IMR-90 (cell line): ENCODE measurements around the gene TRIM44. TPM values are rescaled to one million over a fixed set of nuclear protein-coding genes. Genes with fewer than 3 reads are reported as not detected.

Experiments used
- ATAC-seq: fragments of 200-7000 bp; cut with Tn5 transposase; 2 replicates; pipeline ENCODE4 v1.9.1; 2020; ENCODE audit warnings: low read depth, mild to moderate bottlenecking, moderate library complexity
- BruUV-seq: library from RNA; stranded (reverse); fragments of 400-500 nt; replicated peaks from 2 replicates; lab custom pipeline; 2021; lab: Mats Ljungman, UMichigan
- CTCF ChIA-PET: fragments of 300-600 bp; formaldehyde crosslinking; extraction: SDS; loops from one replicate; lab custom pipeline; 2021; ENCODE audit warnings: antibody characterized with exemption; lab: Yijun Ruan, JAX
- POLR2A ChIA-PET: fragments of 300-600 bp; sonication (Branson Sonifier 250); formaldehyde crosslinking; loops from one replicate; lab custom pipeline; 2022; ENCODE audit warnings: antibody characterized with exemption; ENCODE audit not compliant: unreplicated experiment; lab: Charles Lee
- DNase-seq: peaks from one replicate; pipeline ENCODE4 v3.0.0; 2013
- H2AFZ ChIP-seq: replicated peaks from 2 replicates; pipeline ENCODE3; 2013; ENCODE audit warnings: low read length, mild to moderate bottlenecking; ENCODE audit not compliant: poor library complexity
- H2AK5ac ChIP-seq: 2 replicates; pipeline ENCODE4 v1.6.1; 2013; ENCODE audit warnings: low read depth, low read length, inconsistent platforms
- H2AK9ac ChIP-seq: replicated peaks from 2 replicates; pipeline ENCODE3; 2013; ENCODE audit warnings: mild to moderate bottlenecking, low read depth, low read length, moderate library complexity; ENCODE audit not compliant: poor library complexity
- H2BK120ac ChIP-seq: 2 replicates; pipeline ENCODE4 v1.6.1; 2013; ENCODE audit warnings: low read depth, low read length, inconsistent platforms
- H2BK15ac ChIP-seq: 3 replicates; pipeline ENCODE4 v1.6.1; 2013; ENCODE audit warnings: low read depth, low read length, inconsistent platforms
- H2BK20ac ChIP-seq: 2 replicates; pipeline ENCODE4 v1.6.1; 2013; ENCODE audit warnings: low read depth, mild to moderate bottlenecking, inconsistent platforms, low read length, moderate library complexity
- H2BK5ac ChIP-seq: 2 replicates; pipeline ENCODE4 v1.6.1; 2013; ENCODE audit warnings: mild to moderate bottlenecking, low read depth, low read length, inconsistent platforms; ENCODE audit not compliant: poor library complexity, severe bottlenecking
- H3K14ac ChIP-seq: replicated peaks from 2 replicates; pipeline ENCODE4 v1.6.1; 2013; ENCODE audit warnings: low read depth, low read length, inconsistent platforms
- H3K18ac ChIP-seq: 2 replicates; pipeline ENCODE4 v1.6.1; 2013; ENCODE audit warnings: low read depth, low read length, control low read depth
- H3K23ac ChIP-seq: 2 replicates; pipeline ENCODE4 v1.6.1; 2013; ENCODE audit warnings: low read depth, low read length, inconsistent platforms
- H3K27ac ChIP-seq: 2 replicates; pipeline ENCODE4 v1.5.1; 2013; ENCODE audit warnings: mild to moderate bottlenecking, control low read depth, low read length; ENCODE audit not compliant: insufficient read depth
- H3K27me3 ChIP-seq: 2 replicates; pipeline ENCODE4 v1.6.1; 2013; ENCODE audit warnings: low read length; ENCODE audit not compliant: control insufficient read depth, insufficient read depth
- H3K36me3 ChIP-seq: 2 replicates; pipeline ENCODE4 v1.6.1; 2013; ENCODE audit warnings: low read length, mixed read lengths; ENCODE audit not compliant: control insufficient read depth, insufficient read depth
- H3K4ac ChIP-seq: 2 replicates; pipeline ENCODE4 v1.6.1; 2013; ENCODE audit warnings: low read depth, low read length, inconsistent platforms
- H3K4me1 ChIP-seq: 2 replicates; pipeline ENCODE4 v1.6.1; 2013; ENCODE audit warnings: low read length, mixed read lengths; ENCODE audit not compliant: control insufficient read depth, insufficient read depth
- H3K4me2 ChIP-seq: 2 replicates; pipeline ENCODE4 v1.6.1; 2013; ENCODE audit warnings: low read depth, mild to moderate bottlenecking, control low read depth, low read length, moderate library complexity
- H3K4me3 ChIP-seq: 2 replicates; pipeline ENCODE4 v1.5.1; 2013; ENCODE audit warnings: low read depth, mild to moderate bottlenecking, control low read depth, low read length, moderate library complexity; ENCODE audit not compliant: insufficient read depth
- H3K56ac ChIP-seq: 2 replicates; pipeline ENCODE4 v1.6.1; 2013; ENCODE audit warnings: low read length, inconsistent platforms; ENCODE audit not compliant: insufficient read depth; ENCODE audit errors: extremely low read depth
- H3K79me1 ChIP-seq, 2 experiments: 2 replicates each; pipeline ENCODE4 v1.6.1; 2013; ENCODE audit warnings: low read length in 2 of 2, inconsistent platforms in 1 of 2, low read depth in 1 of 2
- H3K9ac ChIP-seq: 2 replicates; pipeline ENCODE4 v1.6.1; 2013; ENCODE audit warnings: low read depth, low read length, control low read depth
- H3K9me1 ChIP-seq: 2 replicates; pipeline ENCODE4 v1.6.1; 2013; ENCODE audit warnings: low read length, inconsistent platforms; ENCODE audit not compliant: insufficient read depth
- H3K9me3 ChIP-seq: 2 replicates; pipeline ENCODE4 v1.6.1; 2013; ENCODE audit warnings: low read length; ENCODE audit not compliant: control insufficient read depth, insufficient read depth
- H4K20me1 ChIP-seq: 2 replicates; pipeline ENCODE4 v1.6.1; 2013; ENCODE audit warnings: low read length, inconsistent platforms; ENCODE audit not compliant: insufficient read depth
- H4K5ac ChIP-seq: 2 replicates; pipeline ENCODE4 v1.6.1; 2013; ENCODE audit warnings: mild to moderate bottlenecking, low read depth, low read length, control low read depth
- H4K8ac ChIP-seq, 2 experiments: 2 replicates each; pipeline ENCODE4 v1.6.1; 2013; ENCODE audit warnings: low read depth in 2 of 2, low read length in 2 of 2, control low read depth in 1 of 2, inconsistent platforms in 1 of 2
- H4K91ac ChIP-seq: 2 replicates; pipeline ENCODE4 v1.6.1; 2013; ENCODE audit warnings: low read depth, low read length, inconsistent platforms; ENCODE audit not compliant: insufficient read depth
- BHLHE40 ChIP-seq: fragments of 150-350 bp; IDR thresholded peaks from 2 replicates; pipeline ENCODE4 v1.6.1; 2016; ENCODE audit warnings: mild to moderate bottlenecking, low read depth, low read length
- RAD21 ChIP-seq: IDR thresholded peaks from 2 replicates; pipeline ENCODE4 v1.6.1; 2012; ENCODE audit warnings: low read length, improper control_type of control experiment
- SMC3 ChIP-seq: fragments of 150-350 bp; IDR thresholded peaks from 2 replicates; pipeline ENCODE4 v1.6.1; 2016; ENCODE audit warnings: low read depth, mild to moderate bottlenecking, antibody characterized with exemption, low read length, moderate library complexity
- WGBS, 2 experiments: methylation state at CpG; one replicate each; pipeline versions ENCODE4 v1.1.5 to v1.1.7; 2013; ENCODE audit warnings: missing lambda C conversion rate in 2 of 2; ENCODE audit not compliant: insufficient read length in 1 of 2; ENCODE audit errors: extremely low coverage in 2 of 2; 5-methylcytosine and 5-hydroxymethylcytosine counted together
- dilution Hi-C: fragments of 300-500 bp; cut with HindIII; formaldehyde crosslinking; loops from one replicate; pipeline ENCODE4 v1.14.3; 2018; ENCODE audit warnings: low sequenced_read_pairs; ENCODE audit not compliant: unreplicated experiment
- in situ Hi-C: fragments of 300-500 bp; cut with MboI; formaldehyde crosslinking; loops from 3 replicates; pipeline ENCODE4 v1.14.3; 2019; ENCODE audit warnings: low sequenced_read_pairs, inconsistent platforms, mixed read lengths
- intact Hi-C: fragments of 100-400 bp; cut with micrococcal nuclease; formaldehyde crosslinking; loops from 2 replicates; pipeline ENCODE4 v1.10.0; 2022
- polyA plus RNA-seq, 3 experiments: library from polyadenylated mRNA; depleted of rRNA; stranded (reverse); fragments of >200 nt; gene quantifications; 2 replicates each; pipeline ENCODE4 v1.2.3, GENCODE V29; 2012; ENCODE audit warnings: low replicate concordance in 1 of 3
- total RNA-seq: library from RNA; depleted of rRNA; stranded (reverse); fragments of >200 nt; gene quantifications from 2 replicates; pipeline ENCODE4 v1.2.3, GENCODE V29; 2012
- TF ChIP-seq, protein P1 (sequence below): fragments of 150-350 bp; IDR thresholded peaks from 2 replicates; pipeline ENCODE4 v1.6.1; 2016; ENCODE audit warnings: low read depth, mild to moderate bottlenecking, low read length, moderate library complexity, borderline replicate concordance

The TRIM44 gene
- total and polyA plus RNA-seq, 2 of the 4 experiments (the other 2 are of a cell fraction), result 50.7 to 104 TPM

DNA sequence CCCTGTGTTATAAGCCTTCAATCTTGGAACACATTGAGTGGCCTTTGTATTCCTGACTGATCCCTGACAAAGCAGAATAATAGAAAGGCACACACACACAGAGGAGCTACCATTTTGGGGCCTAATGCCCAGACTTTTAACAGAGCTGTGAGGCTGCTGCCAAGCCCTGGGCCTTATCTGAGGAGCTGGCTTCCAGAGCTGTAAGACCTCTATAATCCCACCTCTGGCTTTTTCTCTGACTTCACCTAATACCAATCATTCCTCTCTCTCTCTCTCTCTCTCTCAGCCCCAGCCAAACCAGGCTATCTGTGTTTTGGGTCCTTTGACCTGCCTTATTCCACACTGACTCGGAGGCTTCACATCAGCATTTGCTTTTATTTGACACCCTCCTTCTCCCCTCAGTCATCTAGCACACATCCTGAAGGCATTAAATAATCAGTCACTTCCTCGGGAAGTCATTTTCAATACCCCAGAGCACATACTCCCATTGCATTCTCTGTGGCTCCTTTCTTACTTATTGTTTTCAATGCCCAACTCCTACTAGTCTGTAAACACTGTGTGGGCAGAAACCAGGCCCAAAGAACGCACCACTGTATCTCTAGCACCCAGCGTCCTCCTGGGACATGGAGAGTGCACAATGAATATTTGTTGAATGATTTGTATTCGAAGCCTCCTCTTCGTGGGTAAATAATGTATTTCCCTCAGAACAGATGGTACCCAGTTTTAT lies 21.2 kb upstream of the TRIM44 start:
- H2AK5ac ChIP-seq, result no peak overlapping the region
- no peak overlapping the region for H3K27ac ChIP-seq
- no peak overlapping the region for H3K4me2 ChIP-seq
- H3K4me3 ChIP-seq, result no peak overlapping the region
- no peaks in the 10 kb centered on the region for H3K27me3 ChIP-seq
- no peak overlapping the region for H2BK120ac ChIP-seq
- TF ChIP-seq, protein P1, sequence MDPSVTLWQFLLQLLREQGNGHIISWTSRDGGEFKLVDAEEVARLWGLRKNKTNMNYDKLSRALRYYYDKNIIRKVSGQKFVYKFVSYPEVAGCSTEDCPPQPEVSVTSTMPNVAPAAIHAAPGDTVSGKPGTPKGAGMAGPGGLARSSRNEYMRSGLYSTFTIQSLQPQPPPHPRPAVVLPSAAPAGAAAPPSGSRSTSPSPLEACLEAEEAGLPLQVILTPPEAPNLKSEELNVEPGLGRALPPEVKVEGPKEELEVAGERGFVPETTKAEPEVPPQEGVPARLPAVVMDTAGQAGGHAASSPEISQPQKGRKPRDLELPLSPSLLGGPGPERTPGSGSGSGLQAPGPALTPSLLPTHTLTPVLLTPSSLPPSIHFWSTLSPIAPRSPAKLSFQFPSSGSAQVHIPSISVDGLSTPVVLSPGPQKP, result no peak
- TF ChIP-seq BHLHE40 (no peak), RAD21 (no peak), SMC3 (no peak)
- 0 out of 2 replicates have a peak, but pooled peaks cover 4% of the 10 kb centered on the region for H3K9me1 ChIP-seq
- ATAC-seq (peak; percentile 81), DNase-seq (no peak)
- H2AFZ ChIP-seq, result peak overlapping the region; percentile 37
- peaks cover 5% of the 10 kb centered on the region for H3K4me1 ChIP-seq
- H3K9me3 ChIP-seq, result no peaks in the 10 kb centered on the region
- H2BK20ac ChIP-seq, result no peak overlapping the region; the same call in 1 of the 2 replicates
- no peak overlapping the region for H3K9ac ChIP-seq
- no peaks in the 10 kb centered on the region for H4K20me1 ChIP-seq
- ChIA-PET CTCF (no interaction called here), POLR2A (no interaction called here)
- H3K79me1 ChIP-seq, result no peaks in the 10 kb centered on the region
- no peak overlapping the region for H3K23ac ChIP-seq
- H2BK5ac ChIP-seq, result no peak overlapping the region
- no peak overlapping the region for H4K8ac ChIP-seq
- intact Hi-C loops (no loop called here), in situ Hi-C loops (no loop called here), dilution Hi-C loops (no loop called here)
- H3K56ac ChIP-seq, result no peak overlapping the region
- WGBS, 2 experiments, result 49% methylated on average over 2 of the region's 6 CpGs; no CpG with 5 or more reads in 1 of the 2 experiments
- 0 out of 2 replicates have a peak overlapping the region, but pooled peaks have one; percentile 15 for H3K4ac ChIP-seq
- H4K91ac ChIP-seq, result no peak overlapping the region
- H3K18ac ChIP-seq, result no peak overlapping the region
- H4K5ac ChIP-seq, result no peak overlapping the region
- no peak overlapping the region for H2AK9ac ChIP-seq
- H3K14ac ChIP-seq, result no peak overlapping the region; the same call in 1 of the 2 replicates
- no peaks in the 10 kb centered on the region for H3K36me3 ChIP-seq
- no TSS peak for BruUV-seq
- no peak overlapping the region for H2BK15ac ChIP-seq
